H1 (cell line): ENCODE results near the gene CDCA7L.

Experiments
- CTCF ChIP-seq, 3 experiments: IDR thresholded peaks; 1 replicate in 2 of 3; 2 replicates in 1 of 3; pipeline versions ENCODE4 v1.5.1 to v1.6.1; 2011; ENCODE audit warnings: low read length in 3 of 3, mild to moderate bottlenecking in 3 of 3, inconsistent platforms in 2 of 3, low read depth in 1 of 3, moderate library complexity in 1 of 3; ENCODE audit not compliant: insufficient read depth in 1 of 3; ENCODE audit errors: control extremely low read depth in 1 of 3
- EP300 ChIP-seq, 2 experiments: IDR thresholded peaks; 1 replicate in 1 of 2; 2 replicates in 1 of 2; pipeline ENCODE4 v1.6.1; 2011 to 2012; ENCODE audit warnings: low read depth in 2 of 2, low read length in 2 of 2, mild to moderate bottlenecking in 2 of 2, borderline replicate concordance in 1 of 2, inconsistent platforms in 1 of 2, moderate library complexity in 1 of 2
- POLR2A ChIP-seq, 2 experiments: IDR thresholded peaks; 1 replicate in 1 of 2; 2 replicates in 1 of 2; pipeline ENCODE4 v1.6.1; 2011; ENCODE audit warnings: low read depth in 2 of 2, low read length in 2 of 2, mild to moderate bottlenecking in 2 of 2; ENCODE audit errors: control extremely low read depth in 1 of 2
- SRF ChIP-seq: IDR thresholded peaks from 2 replicates; pipeline ENCODE4 v1.6.1; 2011; ENCODE audit warnings: mild to moderate bottlenecking, low read depth, low read length, moderate library complexity
- TCF12 ChIP-seq: IDR thresholded peaks from 2 replicates; pipeline ENCODE4 v1.6.1; 2011; ENCODE audit warnings: low read depth, mild to moderate bottlenecking, low read length

DNA sequence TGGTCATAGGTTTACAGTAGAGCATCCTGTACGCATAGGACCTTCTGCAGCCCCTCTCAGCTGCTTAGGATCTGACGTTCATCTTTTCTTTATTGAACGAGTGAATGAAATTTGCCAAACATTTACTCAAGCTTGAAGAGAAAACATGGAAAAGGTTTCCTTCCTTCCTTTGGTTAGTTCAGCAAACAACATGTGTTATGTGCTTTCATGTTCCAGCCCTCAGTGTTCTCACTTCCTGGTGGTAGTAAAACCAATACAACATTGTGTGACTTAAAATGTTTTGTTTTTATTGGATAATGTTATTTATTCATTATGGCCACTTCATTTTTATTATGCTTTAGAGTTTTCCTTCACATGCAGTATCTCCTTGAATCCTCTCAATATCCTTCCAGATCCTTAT, 1.4 kb upstream of the CDCA7L start:
- no peak for TF ChIP-seq SRF
- TF ChIP-seq TCF12, result no peak
- no peak for TF ChIP-seq CTCF (IDR thresholded peaks at IDR 0.05; ENCODE audit: control extremely low read depth in 1 of 3, insufficient read depth in 1 of 3, low read depth in 1 of 3, low read length in 3 of 3)
- no peak for TF ChIP-seq POLR2A (IDR thresholded peaks at IDR 0.05; ENCODE audit: control extremely low read depth in 1 of 2, low read depth in 2 of 2, low read length in 2 of 2)
- TF ChIP-seq EP300 (IDR thresholded peaks at IDR 0.05; ENCODE audit: borderline replicate concordance in 1 of 2, low read depth in 2 of 2, low read length in 2 of 2), result no peak
